Hepatocyte (in vitro differentiated cells): Measurements from ENCODE around the gene YTHDF2. TPM values are rescaled to one million over a fixed set of nuclear protein-coding genes. Genes with fewer than 3 reads are reported as not detected.

Experiments used
- DNase-seq: peaks from one replicate; pipeline ENCODE4 v3.0.0-alpha.2; 2016; ENCODE audit warnings: low spot score
- H2AFZ ChIP-seq: fragments of 200-600 bp; sonication (generic); 2 replicates; pipeline ENCODE4 v1.6.0; 2016; ENCODE audit warnings: antibody characterized with exemption, mild to moderate bottlenecking
- H3K27ac ChIP-seq: fragments of 200-600 bp; sonication (generic); 2 replicates; pipeline ENCODE4 v1.5.1; 2016; ENCODE audit warnings: mild to moderate bottlenecking
- H3K27me3 ChIP-seq: fragments of 200-600 bp; sonication (generic); 2 replicates; pipeline ENCODE4 v1.6.1; 2016
- H3K36me3 ChIP-seq: fragments of 200-600 bp; sonication (generic); replicated peaks from 2 replicates; pipeline ENCODE4 v1.5.1; 2016; ENCODE audit warnings: low read depth; ENCODE audit not compliant: insufficient read depth
- H3K4me1 ChIP-seq: fragments of 200-600 bp; sonication (generic); 2 replicates; pipeline ENCODE4 v1.5.1; 2016; ENCODE audit warnings: mild to moderate bottlenecking, moderate library complexity; ENCODE audit not compliant: insufficient read depth
- H3K4me2 ChIP-seq: fragments of 200-600 bp; sonication (generic); 2 replicates; pipeline ENCODE4 v1.6.0; 2016
- H3K4me3 ChIP-seq: fragments of 200-600 bp; sonication (generic); 2 replicates; pipeline ENCODE4 v1.5.1; 2016; ENCODE audit warnings: mild to moderate bottlenecking
- H3K79me2 ChIP-seq: fragments of 200-600 bp; sonication (generic); 2 replicates; pipeline ENCODE4 v1.6.0; 2017; ENCODE audit warnings: mild to moderate bottlenecking
- H3K9me2 ChIP-seq: fragments of 200-600 bp; sonication (generic); replicated peaks from 2 replicates; pipeline ENCODE4 v1.6.0; 2017; ENCODE audit warnings: mild to moderate bottlenecking; ENCODE audit not compliant: insufficient read depth
- H3K9me3 ChIP-seq: fragments of 200-600 bp; sonication (generic); 2 replicates; pipeline ENCODE4 v1.5.1; 2016; ENCODE audit warnings: low read depth, mild to moderate bottlenecking
- H4K20me1 ChIP-seq: fragments of 200-600 bp; sonication (generic); 2 replicates; pipeline ENCODE4 v1.6.0; 2016; ENCODE audit warnings: mild to moderate bottlenecking; ENCODE audit not compliant: insufficient read depth, poor library complexity, severe bottlenecking
- EZH2 ChIP-seq: fragments of 200-600 bp; sonication (generic); IDR thresholded peaks from 2 replicates; pipeline ENCODE4 v1.6.1; 2016; ENCODE audit warnings: antibody characterized with exemption, mild to moderate bottlenecking, borderline replicate concordance
- EZH2phosphoT487 ChIP-seq: fragments of 200-600 bp; sonication (generic); IDR thresholded peaks from one replicate; pipeline ENCODE4 v1.6.1; 2018; ENCODE audit warnings: antibody characterized with exemption, mild to moderate bottlenecking, low read depth, moderate library complexity; ENCODE audit not compliant: unreplicated experiment, severe bottlenecking
- WGBS: methylation state at CpG from one replicate; pipeline ENCODE4 v1.1.6; 2016; ENCODE audit warnings: low lambda C conversion rate; ENCODE audit errors: missing lambda C conversion rate; 5-methylcytosine and 5-hydroxymethylcytosine counted together
- polyA plus RNA-seq: library from polyadenylated mRNA; unstranded; fragments of >200 nt; fragmentation: Nextera tagmentation; extraction: Ambion mirVana; gene quantifications from 2 replicates; pipeline ENCODE4 v1.2.1, GENCODE V29; 2016
- total RNA-seq: library from RNA; depleted of rRNA; stranded (reverse); fragments of >200 nt; gene quantifications from 2 replicates; pipeline ENCODE4 v1.2.3, GENCODE V29; 2014
- TF ChIP-seq, protein P1 (sequence below): fragments of 200-600 bp; sonication (generic); IDR thresholded peaks from 2 replicates; pipeline ENCODE4 v1.5.1; 2016; ENCODE audit warnings: antibody characterized with exemption, mild to moderate bottlenecking; ENCODE audit not compliant: poor library complexity

The YTHDF2 gene
- total and polyA plus RNA-seq, 2 experiments from 2014 or later: 71.9 to 83.3 TPM

DNA sequence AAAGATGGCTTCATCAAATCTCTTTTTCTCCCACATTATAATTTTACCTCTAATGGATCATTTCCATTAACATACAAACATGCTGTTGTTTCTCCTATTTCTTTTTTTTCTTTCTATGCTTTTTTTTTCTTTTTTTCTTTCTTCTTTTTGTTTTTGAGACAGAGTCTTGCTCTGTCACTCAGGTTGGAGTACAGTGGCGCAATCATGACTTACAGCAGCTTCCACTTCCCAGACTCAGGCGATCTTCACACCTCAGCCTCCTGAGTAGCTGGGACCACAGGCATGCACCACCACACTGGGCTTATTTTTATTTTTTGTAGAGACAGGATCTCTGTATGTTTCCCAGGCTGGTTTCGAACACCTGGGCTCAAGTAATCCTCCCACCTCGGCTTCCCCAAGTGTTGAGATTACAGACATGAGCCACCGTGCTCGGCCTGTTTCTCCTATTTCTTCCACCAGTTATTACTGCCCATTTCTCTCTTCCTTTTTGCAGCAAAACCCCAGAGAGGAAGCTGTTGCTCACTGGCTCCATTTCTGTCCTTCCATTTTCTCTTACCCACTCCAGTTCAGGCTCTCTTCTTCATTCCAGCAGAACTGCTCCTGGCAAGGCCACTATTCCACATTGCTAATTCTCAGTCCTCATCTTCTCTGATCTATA lies 43.1 kb downstream of the YTHDF2 start:
- no peak overlapping the region for H3K27ac ChIP-seq
- no peak overlapping the region for H2AFZ ChIP-seq
- H3K4me1 ChIP-seq: no peaks in the 10 kb centered on the region
- no peak for DNase-seq
- H4K20me1 ChIP-seq: no peaks in the 10 kb centered on the region
- H3K79me2 ChIP-seq: no peaks in the 10 kb centered on the region
- H3K4me2 ChIP-seq: no peak overlapping the region
- H3K36me3 ChIP-seq: no peaks in the 10 kb centered on the region
- no peak overlapping the region for H3K4me3 ChIP-seq
- 91% methylated on average over 6 of the region's 6 CpGs for WGBS
- H3K27me3 ChIP-seq: no peaks in the 10 kb centered on the region
- H3K9me3 ChIP-seq: no peaks in the 10 kb centered on the region
- TF ChIP-seq, protein P1, sequence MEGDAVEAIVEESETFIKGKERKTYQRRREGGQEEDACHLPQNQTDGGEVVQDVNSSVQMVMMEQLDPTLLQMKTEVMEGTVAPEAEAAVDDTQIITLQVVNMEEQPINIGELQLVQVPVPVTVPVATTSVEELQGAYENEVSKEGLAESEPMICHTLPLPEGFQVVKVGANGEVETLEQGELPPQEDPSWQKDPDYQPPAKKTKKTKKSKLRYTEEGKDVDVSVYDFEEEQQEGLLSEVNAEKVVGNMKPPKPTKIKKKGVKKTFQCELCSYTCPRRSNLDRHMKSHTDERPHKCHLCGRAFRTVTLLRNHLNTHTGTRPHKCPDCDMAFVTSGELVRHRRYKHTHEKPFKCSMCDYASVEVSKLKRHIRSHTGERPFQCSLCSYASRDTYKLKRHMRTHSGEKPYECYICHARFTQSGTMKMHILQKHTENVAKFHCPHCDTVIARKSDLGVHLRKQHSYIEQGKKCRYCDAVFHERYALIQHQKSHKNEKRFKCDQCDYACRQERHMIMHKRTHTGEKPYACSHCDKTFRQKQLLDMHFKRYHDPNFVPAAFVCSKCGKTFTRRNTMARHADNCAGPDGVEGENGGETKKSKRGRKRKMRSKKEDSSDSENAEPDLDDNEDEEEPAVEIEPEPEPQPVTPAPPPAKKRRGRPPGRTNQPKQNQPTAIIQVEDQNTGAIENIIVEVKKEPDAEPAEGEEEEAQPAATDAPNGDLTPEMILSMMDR: no peak
- no peak for TF ChIP-seq EZH2phosphoT487
- TF ChIP-seq EZH2: no peak
- H3K9me2 ChIP-seq: no peaks in the 10 kb centered on the region

DNA sequence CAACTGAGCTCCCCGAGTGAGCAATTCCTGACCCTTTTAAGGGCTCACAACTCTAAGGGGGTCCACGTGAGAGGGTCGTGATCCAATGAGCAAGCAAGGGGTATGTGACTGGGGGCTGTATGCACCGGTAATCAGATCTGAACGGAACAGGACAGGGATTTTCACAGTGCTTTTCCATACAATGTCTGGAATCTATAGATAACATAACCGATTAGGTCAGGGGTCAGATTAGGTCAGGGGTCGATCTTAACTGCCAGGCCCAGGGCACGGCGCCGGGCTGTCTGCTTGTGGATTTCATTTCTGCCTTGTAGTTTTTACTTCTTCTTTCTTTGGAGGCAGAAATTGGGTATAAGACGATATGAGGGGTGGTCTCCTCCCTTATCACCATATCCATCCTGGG lies 44.6 kb downstream of the YTHDF2 start:
- no peak overlapping the region for H3K4me3 ChIP-seq
- no peak overlapping the region for H2AFZ ChIP-seq
- no peaks in the 10 kb centered on the region for H4K20me1 ChIP-seq
- no peaks in the 10 kb centered on the region for H3K79me2 ChIP-seq
- no peaks in the 10 kb centered on the region for H3K4me1 ChIP-seq
- no peaks in the 10 kb centered on the region for H3K9me2 ChIP-seq
- TF ChIP-seq EZH2 (no peak), EZH2phosphoT487 (no peak)
- TF ChIP-seq, protein P1: no peak
- no peak for DNase-seq
- 47% methylated on average over 11 of the region's 11 CpGs for WGBS
- H3K36me3 ChIP-seq: no peaks in the 10 kb centered on the region
- H3K27ac ChIP-seq: no peak overlapping the region
- no peak overlapping the region for H3K4me2 ChIP-seq
- no peaks in the 10 kb centered on the region for H3K9me3 ChIP-seq
- no peaks in the 10 kb centered on the region for H3K27me3 ChIP-seq

DNA sequence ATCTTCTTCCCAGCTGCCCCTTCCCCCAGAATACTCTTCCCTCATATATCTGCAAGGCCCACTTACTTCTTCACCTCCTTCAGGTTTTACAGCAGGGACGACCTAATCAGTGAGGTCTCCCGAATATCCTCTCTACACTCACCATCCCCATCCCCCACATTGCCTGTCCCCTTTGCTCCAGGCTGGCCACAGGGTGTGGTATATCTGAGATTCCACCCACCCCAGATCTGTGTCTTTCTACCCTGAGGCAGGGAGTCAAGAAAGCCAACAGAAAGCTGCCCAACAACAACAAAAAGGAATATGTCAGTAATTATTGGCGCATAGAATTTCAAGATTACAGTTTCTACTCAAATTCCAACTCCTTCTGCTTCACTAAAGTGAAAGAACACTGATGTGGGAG lies 45.3 kb downstream of the YTHDF2 start:
- Histone ChIP-seq H3K27ac (no peak overlapping the region), H3K4me2 (no peak overlapping the region), H4K20me1 (no peaks in the 10 kb centered on the region), H2AFZ (no peak overlapping the region), H3K9me2 (no peaks in the 10 kb centered on the region), H3K36me3 (no peaks in the 10 kb centered on the region), H3K4me3 (no peak overlapping the region), H3K4me1 (no peaks in the 10 kb centered on the region), H3K27me3 (no peaks in the 10 kb centered on the region), H3K9me3 (no peaks in the 10 kb centered on the region), H3K79me2 (no peaks in the 10 kb centered on the region)
- TF ChIP-seq, protein P1: no peak
- TF ChIP-seq EZH2 (no peak), EZH2phosphoT487 (no peak)
- DNase-seq: no peak
- WGBS: 44% methylated on average over 3 of the region's 3 CpGs

DNA sequence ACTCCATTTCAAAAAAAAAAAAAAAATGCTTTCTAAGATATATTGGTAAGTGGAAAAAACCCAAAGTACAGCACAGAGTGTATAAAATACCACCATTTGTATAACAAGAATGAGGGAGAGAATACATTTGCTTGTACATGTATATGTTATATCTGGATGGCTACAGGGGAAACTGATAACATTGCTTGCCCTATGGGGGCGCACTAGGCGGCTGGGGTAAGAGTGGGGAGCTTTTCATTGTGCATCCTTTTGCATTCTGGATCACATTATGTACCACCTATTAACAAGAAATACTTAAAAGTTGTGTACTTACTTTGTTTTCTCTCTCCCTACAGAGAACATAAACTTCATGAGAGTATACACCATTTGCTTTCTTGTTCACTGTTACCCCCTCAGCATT lies 46.6 kb downstream of the YTHDF2 start:
- no peak overlapping the region for H2AFZ ChIP-seq
- no peaks in the 10 kb centered on the region for H3K4me1 ChIP-seq
- 92% methylated on average over 2 of the region's 2 CpGs for WGBS
- no peaks in the 10 kb centered on the region for H4K20me1 ChIP-seq
- no peaks in the 10 kb centered on the region for H3K79me2 ChIP-seq
- H3K27me3 ChIP-seq: no peaks in the 10 kb centered on the region
- no peak for TF ChIP-seq EZH2
- TF ChIP-seq, protein P1: no peak
- TF ChIP-seq EZH2phosphoT487: no peak
- no peaks in the 10 kb centered on the region for H3K9me2 ChIP-seq
- H3K4me2 ChIP-seq: no peak overlapping the region
- no peaks in the 10 kb centered on the region for H3K9me3 ChIP-seq
- H3K4me3 ChIP-seq: no peak overlapping the region
- no peaks in the 10 kb centered on the region for H3K36me3 ChIP-seq
- H3K27ac ChIP-seq: no peak overlapping the region
- no peak for DNase-seq
